K562 (cell line): ENCODE measurements around the gene ZNF276. TPM values are rescaled to one million over a fixed set of nuclear protein-coding genes. Genes with fewer than 3 reads are reported as not detected.

ENCODE experiments used
- ATAC-seq: fragments of 200-7000 bp; cut with Tn5 transposase; 3 replicates; pipeline ENCODE4 v1.9.1; 2020; ENCODE audit warnings: moderate library complexity
- BruUV-seq: library from RNA; stranded (reverse); fragments of 400-500 nt; replicated peaks from 2 replicates; lab custom pipeline; 2021; lab: Mats Ljungman, UMichigan
- CTCF ChIA-PET: fragments of 300-600 bp; formaldehyde crosslinking; extraction: SDS; loops from one replicate; lab custom pipeline; 2021; ENCODE audit warnings: low intra/inter-chr PET ratio; lab: Yijun Ruan, JAX
- POLR2A ChIA-PET: fragments of 300-600, 350-650 bp; sonication (Branson Sonifier 250); formaldehyde crosslinking; extraction: SDS; loops from one replicate; lab custom pipeline; 2021; ENCODE audit warnings: antibody characterized with exemption, inconsistent platforms; lab: Yijun Ruan, JAX
- DNase-seq, 4 experiments: peaks; one replicate each; pipeline versions ENCODE4 v3.0.0 to v3.0.0-alpha.2; 2011 to 2018; ENCODE audit warnings: low spot score in 3 of 4, mixed read lengths in 3 of 4; ENCODE audit errors: extremely low read depth in 1 of 4
- FAIRE-seq: peaks from 2 replicates; lab custom pipeline; 2011; peaks lifted over from hg19 to GRCh38; lab: Jason Lieb, UNC
- H2AFZ ChIP-seq: 2 replicates; pipeline ENCODE4 v1.6.0; 2011; ENCODE audit warnings: low read depth, low read length, control low read depth, inconsistent platforms
- H3K27ac ChIP-seq: fragments of 200-600 bp; 3 replicates; pipeline ENCODE4 v1.8.0; 2011; ENCODE audit warnings: low read depth, mild to moderate bottlenecking, control low read depth, inconsistent platforms, low read length, moderate library complexity, mixed read lengths; ENCODE audit errors: extremely low read depth
- H3K27me3 ChIP-seq, 2 experiments: fragments of 300-600 bp in 1 of 2; 2 replicates in 1 of 2; 3 replicates in 1 of 2; pipeline versions ENCODE4 v1.6.0 to v1.8.0; 2011; ENCODE audit warnings: inconsistent platforms in 2 of 2, low read length in 2 of 2, mild to moderate bottlenecking in 1 of 2, mixed read lengths in 1 of 2, moderate library complexity in 1 of 2; ENCODE audit not compliant: control insufficient read depth in 2 of 2, insufficient read depth in 2 of 2
- H3K36me3 ChIP-seq: fragments of 300-600 bp; 3 replicates; pipeline ENCODE4 v1.8.0; 2011; ENCODE audit warnings: mild to moderate bottlenecking, low read length, inconsistent platforms; ENCODE audit not compliant: control insufficient read depth, insufficient read depth
- H3K4me1 ChIP-seq, 2 experiments: fragments of 200-600 bp in 1 of 2; replicated peaks in 1 of 2; 2 replicates in 1 of 2; 3 replicates in 1 of 2; pipeline versions ENCODE4 v1.5.1 to v1.8.0; 2011; ENCODE audit warnings: inconsistent platforms in 2 of 2, low read length in 2 of 2, mild to moderate bottlenecking in 1 of 2, mixed read lengths in 1 of 2, moderate library complexity in 1 of 2; ENCODE audit not compliant: control insufficient read depth in 2 of 2, insufficient read depth in 2 of 2
- H3K4me2 ChIP-seq: 2 replicates; pipeline ENCODE4 v1.6.1; 2011; ENCODE audit warnings: low read length, control low read depth, inconsistent platforms, mixed read lengths; ENCODE audit not compliant: insufficient read depth
- H3K4me3 ChIP-seq: fragments of 200-600 bp; sonication (generic), shearing (Covaris generic); 2 replicates; pipeline ENCODE4 v1.5.1; 2016; ENCODE audit warnings: control low read depth, inconsistent platforms
- H3K79me2 ChIP-seq: fragments of 200-600 bp; 3 replicates; pipeline ENCODE4 v1.8.0; 2011; ENCODE audit warnings: low read length, inconsistent platforms; ENCODE audit not compliant: control insufficient read depth, insufficient read depth
- H3K9ac ChIP-seq, 2 experiments: 2 replicates each; pipeline versions ENCODE4 v1.6.0 to v1.6.1; 2011; ENCODE audit warnings: low read depth in 2 of 2, low read length in 2 of 2, control low read depth in 1 of 2, inconsistent platforms in 1 of 2, mild to moderate bottlenecking in 1 of 2, mixed read lengths in 1 of 2; ENCODE audit not compliant: insufficient read depth in 1 of 2
- H3K9me1 ChIP-seq: one replicate; pipeline ENCODE4 v1.6.0; 2011; ENCODE audit warnings: inconsistent platforms, mild to moderate bottlenecking, low read length, moderate library complexity; ENCODE audit not compliant: control insufficient read depth, insufficient read depth
- H3K9me3 ChIP-seq: replicated peaks from 2 replicates; pipeline ENCODE4 v1.5.1; 2011; ENCODE audit warnings: low read depth, low read length, inconsistent platforms; ENCODE audit not compliant: control insufficient read depth, insufficient read depth
- H4K20me1 ChIP-seq: replicated peaks from 2 replicates; pipeline ENCODE4 v1.6.1; 2011; ENCODE audit warnings: low read length, inconsistent platforms, mixed read lengths; ENCODE audit not compliant: control insufficient read depth, insufficient read depth
- EGR1 ChIP-seq: fragments of 450-650 bp; conservative IDR thresholded peaks from 2 replicates; pipeline ENCODE4 v1.6.1; 2017; ENCODE audit warnings: mild to moderate bottlenecking
- FOS ChIP-seq: IDR thresholded peaks from 3 replicates; pipeline ENCODE4 v1.6.1; 2011; ENCODE audit not compliant: insufficient read length; ENCODE audit errors: extremely low read depth
- MAFG ChIP-seq: fragments of 450-650 bp; conservative IDR thresholded peaks from 2 replicates; pipeline ENCODE4 v1.6.1; 2016; ENCODE audit warnings: missing genetic modification characterization, missing compliant biosample characterization
- POLR2G ChIP-seq: fragments of 200-400 bp; formaldehyde crosslinking; IDR thresholded peaks from 2 replicates; pipeline ENCODE4 v1.6.1; 2017; ENCODE audit warnings: low read depth, mild to moderate bottlenecking, antibody characterized with exemption, low read length, moderate library complexity
- RFX5 ChIP-seq: IDR thresholded peaks from 2 replicates; pipeline ENCODE4 v1.6.1; 2011; ENCODE audit warnings: low read depth, mild to moderate bottlenecking, improper control_type of control experiment, low read length
- ZNF12 ChIP-seq: sonication (generic); formaldehyde crosslinking; IDR thresholded peaks from 2 replicates; pipeline ENCODE4 v1.4.0; 2020; ENCODE audit warnings: mild to moderate bottlenecking, missing genetic modification reagents
- ZNF121 ChIP-seq: sonication (generic); formaldehyde crosslinking; conservative IDR thresholded peaks from 2 replicates; pipeline ENCODE4 v1.8.0; 2022; ENCODE audit warnings: missing genetic modification reagents
- ZNF253 ChIP-seq: fragments of 250-450 bp; sonication (Bioruptor Pico); conservative IDR thresholded peaks from 2 replicates; pipeline ENCODE4 v1.6.1; 2021; ENCODE audit warnings: mild to moderate bottlenecking
- ZNF263 ChIP-seq: sonication (generic); formaldehyde crosslinking; IDR thresholded peaks from 2 replicates; pipeline ENCODE4 v1.8.0; 2022; ENCODE audit warnings: mild to moderate bottlenecking, missing genetic modification reagents, borderline replicate concordance
- ZNF347 ChIP-seq: fragments of 450-650 bp; formaldehyde crosslinking; IDR thresholded peaks from 2 replicates; pipeline ENCODE4 v1.4.0; 2020; ENCODE audit warnings: low read depth, mild to moderate bottlenecking, moderate library complexity
- ZNF609 ChIP-seq: sonication (generic); formaldehyde crosslinking; IDR thresholded peaks from 2 replicates; pipeline ENCODE4 v1.8.1; 2023; ENCODE audit warnings: missing genetic modification reagents, mild to moderate bottlenecking, borderline replicate concordance
- WGBS: fragments of 100-300 bp; shearing (Covaris generic); methylation state at CpG from one replicate; pipeline ENCODE4 v1.1.6; 2016; ENCODE audit warnings: low coverage, mixed read lengths; ENCODE audit not compliant: insufficient coverage; ENCODE audit errors: missing lambda C conversion rate; 5-methylcytosine and 5-hydroxymethylcytosine counted together
- in situ Hi-C: fragments of 300-500 bp; cut with MboI; formaldehyde crosslinking; loops from 4 replicates; pipeline ENCODE4 v1.15.0; 2018; ENCODE audit warnings: inconsistent platforms, mixed read lengths
- intact Hi-C: fragments of 100-400 bp; cut with micrococcal nuclease; formaldehyde crosslinking; loops from 2 replicates; pipeline ENCODE4 v1.14.2; 2022
- polyA plus RNA-seq, 8 experiments: library from polyadenylated mRNA; depleted of rRNA in 4 of 8; stranded (reverse) in 5 of 8; unstranded in 3 of 8; fragments of >200 nt; fragmentation: Nextera tagmentation in 2 of 8; fragmentation: Illumina TruSeq in 1 of 8; extraction: Ambion mirVana in 2 of 8; extraction: Trizol in 1 of 8; gene quantifications; 2 replicates each; pipeline versions ENCODE4 v1.2.1 to v1.2.3, GENCODE V29; 2011 to 2014; ENCODE audit warnings: inconsistent platforms in 1 of 8, missing spikeins in 1 of 8
- total RNA-seq, 7 experiments: library from RNA; depleted of rRNA in 6 of 7; stranded (reverse); fragments of >200 nt in 6 of 7; fragmentation: Illumina TruSeq in 2 of 7; extraction: Trizol in 2 of 7; gene quantifications; 2 replicates each; pipeline versions ENCODE4 v1.2.1 to v1.2.3, GENCODE V29; 2011 to 2021; ENCODE audit warnings: low replicate concordance in 1 of 7
- TF ChIP-seq, protein P1 (sequence below): fragments of 250-450 bp; sonication (Bioruptor Pico); IDR thresholded peaks from 2 replicates; pipeline ENCODE4 v1.9.0; 2021; ENCODE audit warnings: mild to moderate bottlenecking

The ZNF276 gene
- total and polyA plus RNA-seq, 9 of the 15 experiments (the other 6 are each of a cell fraction or from before 2014, with no cell fraction given) = 0.49 to 43.9 (median 15.8) TPM

- ATAC-seq (peak; percentile 79), FAIRE-seq (no peak)
Measured at GRCh38 chr16:89759746-89760340, 38.5 kb downstream of the ZNF276 start.

DNA sequence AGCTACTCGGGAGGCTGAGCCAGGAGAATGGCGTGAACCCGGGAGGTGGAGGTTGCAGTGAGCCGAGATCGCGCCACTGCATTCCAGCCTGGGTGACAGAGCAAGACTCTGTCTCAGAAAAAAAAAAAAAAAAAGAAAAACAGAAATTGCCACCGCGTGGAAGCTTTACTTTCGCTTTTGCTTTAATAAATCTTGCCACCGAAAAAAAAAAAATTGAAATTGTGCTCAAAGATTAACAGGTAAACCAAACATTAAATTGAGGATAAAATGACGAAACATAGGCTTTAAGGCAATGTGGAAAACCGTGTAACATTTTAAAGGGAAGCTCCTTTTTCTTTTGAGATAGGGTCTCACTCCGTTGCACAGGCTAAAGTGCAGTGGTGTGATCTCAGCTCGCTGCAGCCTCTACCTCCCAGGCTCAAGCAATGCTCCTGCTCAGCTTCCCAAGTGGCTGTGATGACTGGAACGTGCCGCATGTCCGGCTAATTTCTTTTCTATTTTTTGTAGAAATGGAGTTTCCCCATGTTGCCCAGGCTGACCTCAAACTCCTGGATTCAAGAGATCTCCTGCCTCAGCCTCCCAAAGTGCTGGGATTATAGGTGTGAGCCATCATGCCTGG, 40.1 kb downstream of the ZNF276 start:
- BruUV-seq = no TSS peak
- H3K27me3 ChIP-seq = no peaks in the 10 kb centered on the region
- H3K9me3 ChIP-seq = no peaks in the 10 kb centered on the region
- no peak for ATAC-seq
- 0 out of 5 replicates have a peak, but pooled peaks cover 0 to 4% of the 10 kb centered on the region in 2 experiments for H3K4me1 ChIP-seq
- H3K79me2 ChIP-seq = peaks cover 5% of the 10 kb centered on the region; the same call in 2 of the 3 replicates
- H3K36me3 ChIP-seq = peaks cover 88% of the 10 kb centered on the region
- no peak overlapping the region for H3K4me3 ChIP-seq
- intact Hi-C loops (no loop called here), in situ Hi-C loops (no loop called here)
- no peak for FAIRE-seq
- no peak for DNase-seq
- no peak overlapping the region for H3K27ac ChIP-seq
- POLR2A ChIA-PET = interaction anchor here (0.8 to 1.4 kb wide), 5 partner anchors 8 to 45 kb away, joined by 3 to 4 read pairs (median 3); no protein-coding TSS in a partner anchor
- H4K20me1 ChIP-seq = no peaks in the 10 kb centered on the region; the same call in 1 of the 2 replicates
- no peak overlapping the region for H2AFZ ChIP-seq
- H3K4me2 ChIP-seq = no peak overlapping the region
- 94% methylated on average over 14 of the region's 17 CpGs for WGBS
- CTCF ChIA-PET = no interaction called here
- H3K9me1 ChIP-seq = peaks cover 2% of the 10 kb centered on the region
- H3K9ac ChIP-seq = no peak overlapping the region
- TF ChIP-seq FOS (no peak), MAFG (tag) (no peak), ZNF121 (CRISPR knock-in tag) (no peak), ZNF609 (CRISPR knock-in tag) (no peak), ZNF347 (no peak), ZNF253 (CRISPR knock-in tag) (no peak)
- TF ChIP-seq, protein P1, sequence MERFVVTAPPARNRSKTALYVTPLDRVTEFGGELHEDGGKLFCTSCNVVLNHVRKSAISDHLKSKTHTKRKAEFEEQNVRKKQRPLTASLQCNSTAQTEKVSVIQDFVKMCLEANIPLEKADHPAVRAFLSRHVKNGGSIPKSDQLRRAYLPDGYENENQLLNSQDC (CRISPR knock-in tag) = no peak

More at GRCh38 chr16:89759746-89760340, 38.5 kb downstream of the ZNF276 start:
- no peak overlapping the region for H3K4me2 ChIP-seq
- H2AFZ ChIP-seq = no peak overlapping the region
- no peaks in the 10 kb centered on the region for H3K27me3 ChIP-seq
- no peaks in the 10 kb centered on the region for H3K9me3 ChIP-seq
- TF ChIP-seq POLR2G (peak; percentile 36; the same call in 1 of the 2 replicates), RFX5 (no peak), ZNF263 (peak; percentile 71), ZNF12 (CRISPR knock-in tag) (no peak), EGR1 (peak; percentile 60)
- in situ Hi-C loops = no loop called here
- peaks cover 2% of the 10 kb centered on the region for H3K9me1 ChIP-seq
- H3K9ac ChIP-seq = no peak overlapping the region
- H4K20me1 ChIP-seq = no peaks in the 10 kb centered on the region; the same call in 1 of the 2 replicates
- ChIA-PET CTCF (no interaction called here), POLR2A (no interaction called here)
- no peak overlapping the region for H3K27ac ChIP-seq
- peaks cover 85% of the 10 kb centered on the region for H3K36me3 ChIP-seq
- intact Hi-C loops = no loop called here
- no TSS peak for BruUV-seq
- peaks cover 11% of the 10 kb centered on the region; the same call in 2 of the 3 replicates for H3K79me2 ChIP-seq
- 86% methylated on average over 22 of the region's 26 CpGs for WGBS
- H3K4me1 ChIP-seq = 0 out of 5 replicates have a peak, but pooled peaks cover 0 to 4% of the 10 kb centered on the region in 2 experiments
- H3K4me3 ChIP-seq = no peak overlapping the region
- DNase-seq = no peak
